GM18499 (cell line): ENCODE results near the gene SYT8.

ENCODE experiments used
- ATAC-seq: cut with Tn5 transposase; IDR thresholded peaks from one replicate; pipeline ENCODE4 v1.9.1; 2021; ENCODE audit warnings: moderate number of reproducible peaks; ENCODE audit not compliant: insufficient read depth, unreplicated experiment

Gene SYT8

GRCh38 chr11:1830322-1831223 lies 4.2 kb upstream of the SYT8 start:
- ATAC-seq, result no peak

GRCh38 chr11:1831338-1832210 lies 3.2 kb upstream of the SYT8 start:
- ATAC-seq, result no peak

- ATAC-seq, result no peak
Observed at GRCh38 chr11:1832211-1832919, 2.4 kb upstream of the SYT8 start.

GRCh38 chr11:1832920-1833295 lies 1.9 kb upstream of the SYT8 start:
- no peak for ATAC-seq

- ATAC-seq, result no peak
Observed at GRCh38 chr11:1834062-1834610, 654 bp upstream of the SYT8 start.

GRCh38 chr11:1835671-1836010 lies 851 bp downstream of the SYT8 start:
- no peak for ATAC-seq

- ATAC-seq, result no peak
Observed at GRCh38 chr11:1836011-1836945, 1.5 kb downstream of the SYT8 start.

- ATAC-seq, result no peak
Observed at GRCh38 chr11:1837171-1838076, 2.6 kb downstream of the SYT8 start.

- no peak for ATAC-seq
Observed at GRCh38 chr11:1838077-1838425, 3.3 kb downstream of the SYT8 start.

GRCh38 chr11:1838426-1839144 lies 3.8 kb downstream of the SYT8 start, which contains the start of gene TNNI2:
Gene TNNI2, plus strand, starts transcription at chr11:1838981. Its CDS starts 716 bp downstream, at chr11:1839697.
- ATAC-seq, result no peak

GRCh38 chr11:1839204-1839923 lies 4.6 kb downstream of the SYT8 start:
- ATAC-seq, result no peak

GRCh38 chr11:1839924-1840779 lies 5.4 kb downstream of the SYT8 start:
- ATAC-seq, result no peak

- ATAC-seq, result no peak
Observed at GRCh38 chr11:1840780-1841480, 6.1 kb downstream of the SYT8 start.

- ATAC-seq, result no peak
Observed at GRCh38 chr11:1841511-1842148, 6.8 kb downstream of the SYT8 start.
